Right cardiac atrium (tissue), 5 donors: ENCODE measurements around the gene ENTPD8. TPM values are rescaled to one million over a fixed set of nuclear protein-coding genes. Genes with fewer than 3 reads are reported as not detected.
"Not testable (repeated sequence)": the region's sequence is repeated elsewhere in the genome, so short reads cannot be mapped to it uniquely, and the experiment has no call there.

Experiments
- ATAC-seq, 2 donors: fragments of 200-7000 bp; cut with Tn5 transposase; one replicate each; pipeline versions ENCODE4 v1.8.0 to v1.9.1; 2020; ENCODE audit warnings: moderate library complexity in 2 of 2, mild to moderate bottlenecking in 1 of 2
- DNase-seq, 3 donors: peaks; one replicate each; pipeline ENCODE4 v3.0.0-alpha.2; 2020
- H3K27ac ChIP-seq: one replicate; pipeline ENCODE4 v1.5.1; 2013; ENCODE audit warnings: mild to moderate bottlenecking, low read length, control low read depth, moderate library complexity
- H3K27me3 ChIP-seq: one replicate; pipeline ENCODE4 v1.6.1; 2013; ENCODE audit not compliant: control insufficient read depth, insufficient read depth
- H3K4me1 ChIP-seq: one replicate; pipeline ENCODE4 v1.6.1; 2013; ENCODE audit warnings: low read length; ENCODE audit not compliant: control insufficient read depth, insufficient read depth
- H3K4me3 ChIP-seq: one replicate; pipeline ENCODE4 v1.5.1; 2013; ENCODE audit warnings: low read length, control low read depth
- H3K9me3 ChIP-seq: one replicate; pipeline ENCODE4 v1.6.1; 2013; ENCODE audit warnings: low read length; ENCODE audit not compliant: control insufficient read depth
- WGBS: extraction: QIAGEN DNeasy Blood & Tissue Kit; methylation state at CpG from one replicate; pipeline ENCODE4 v1.1.7; 2013; 5-methylcytosine and 5-hydroxymethylcytosine counted together
- intact Hi-C, 4 donors: fragments of 100-400 bp; cut with DNase I; formaldehyde crosslinking; loops; one replicate each; pipeline versions ENCODE4 v1.11.0 to v1.14.0; 2022 to 2023
- polyA plus RNA-seq: library from polyadenylated mRNA; stranded (reverse); fragments of 200-250 nt; gene quantifications from one replicate; pipeline ENCODE4 v1.2.3, GENCODE V29; 2013
- total RNA-seq, 4 donors: library from RNA; stranded (reverse); fragmentation: NEBNext Ultra II Directional; extraction: Animal tissue kit (Norgen Biotek cat#: 25700); gene quantifications; one replicate each; pipeline ENCODE4 v1.2.1, GENCODE V29; 2021
- donor health status: healthy with polysubstance abuse.
- donor health status: DM: no; HTN: yes; CAD: no.
- donor health status: DM: no; HTN: no; CAD: no.
- donor health status: DM: no; HTN: yes; CAD: no; lungs with severe emphysema.
- donor health status: DM: yes; HTN: yes; CAD: no.

The ENTPD8 gene
- total and polyA plus RNA-seq, 5 donors = not detected

GRCh38 chr9:137392232-137393007 lies 48.7 kb downstream of the ENTPD8 start:
- Histone ChIP-seq H3K4me3 (no peak overlapping the region), H3K9me3 (no peaks in the 10 kb centered on the region), H3K27me3 (no peaks in the 10 kb centered on the region), H3K27ac (no peak overlapping the region), H3K4me1 (no peaks in the 10 kb centered on the region)
- intact Hi-C loops = loop anchor here in 1 of 4 donors (10.0 kb wide), 1 partner anchor 48 kb away; no protein-coding TSS in a partner anchor
- ATAC-seq (no peak), DNase-seq (peak in 2 of 3 donors; percentile 43 to 50)
- WGBS = 96% methylated on average over 23 of the region's 23 CpGs

GRCh38 chr9:137391411-137391754 lies 49.8 kb downstream of the ENTPD8 start:
- WGBS = 61% methylated on average over 22 of the region's 22 CpGs
- Histone ChIP-seq H3K4me3 (no peak overlapping the region), H3K9me3 (no peaks in the 10 kb centered on the region), H3K27ac (peak overlapping the region; percentile 0), H3K27me3 (no peaks in the 10 kb centered on the region), H3K4me1 (no peaks in the 10 kb centered on the region)
- intact Hi-C loops = loop anchor here in 1 of 4 donors (10.0 kb wide), 1 partner anchor 47 kb away; no protein-coding TSS in a partner anchor
- DNase-seq (peak in 2 of 3 donors; percentile 75 to 80), ATAC-seq (peak in 1 of 2 donors; percentile 7)

DNA sequence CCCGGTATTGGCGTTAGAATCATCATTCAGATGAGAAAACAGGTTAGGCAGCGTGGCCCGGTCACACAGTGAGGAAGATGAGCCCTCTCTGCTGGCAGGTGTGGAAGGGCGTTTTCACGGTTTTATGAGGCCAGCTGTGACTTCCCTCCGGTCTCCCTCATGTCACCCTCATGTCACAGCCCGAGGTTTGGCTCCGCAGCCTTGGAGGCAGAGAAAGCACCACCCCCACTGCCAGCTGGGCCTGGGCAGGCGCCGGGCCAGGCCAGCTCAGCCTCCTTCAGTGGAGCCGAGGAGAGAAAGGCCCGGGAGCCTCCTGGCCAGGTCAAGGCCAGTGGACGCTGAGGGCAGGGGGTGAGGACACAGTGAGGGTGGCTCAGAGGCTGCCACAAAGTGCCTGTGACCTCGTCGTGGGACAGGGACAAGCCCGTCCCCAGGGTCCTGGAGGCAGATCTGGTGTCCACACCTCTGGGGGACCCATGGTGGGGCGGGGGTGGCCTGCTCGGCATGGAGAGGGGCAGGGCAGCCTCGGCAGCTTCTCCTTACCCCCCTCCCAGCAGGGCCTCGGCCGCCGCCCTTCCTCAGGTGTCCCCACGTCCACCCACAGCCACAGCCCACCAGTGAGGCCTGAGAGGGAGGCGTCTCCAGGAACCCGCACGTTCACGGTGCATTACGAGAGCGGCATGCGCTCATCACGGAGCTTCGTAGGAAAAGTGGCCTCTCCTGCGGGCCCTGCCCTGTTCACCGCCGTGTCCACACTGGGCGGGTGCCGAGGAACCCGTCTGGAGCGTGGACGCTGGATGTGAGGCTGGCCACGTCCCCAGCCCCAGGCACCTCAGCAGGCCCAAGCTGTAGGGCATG lies 50.4 kb downstream of the ENTPD8 start:
- DNase-seq (peak in 2 of 3 donors; percentile 43), ATAC-seq (peak; percentile 5)
- no peaks in the 10 kb centered on the region for H3K4me1 ChIP-seq
- no peaks in the 10 kb centered on the region for H3K9me3 ChIP-seq
- intact Hi-C loops = loop anchor here in 1 of 4 donors (10.0 kb wide), 1 partner anchor 46 kb away; no protein-coding TSS in a partner anchor
- H3K4me3 ChIP-seq = no peak overlapping the region
- 68% methylated on average over 42 of the region's 42 CpGs for WGBS
- peak overlapping the region; percentile 0 for H3K27ac ChIP-seq
- H3K27me3 ChIP-seq = no peaks in the 10 kb centered on the region

GRCh38 chr9:137389428-137389746 lies 51.8 kb downstream of the ENTPD8 start:
- Histone ChIP-seq H3K27ac (no peak overlapping the region), H3K4me1 (no peaks in the 10 kb centered on the region), H3K4me3 (no peak overlapping the region), H3K9me3 (no peaks in the 10 kb centered on the region), H3K27me3 (no peaks in the 10 kb centered on the region)
- DNase-seq (peak in 2 of 3 donors; percentile 3 to 27), ATAC-seq (no peak)
- WGBS = 90% methylated on average over 13 of the region's 13 CpGs
- intact Hi-C loops = no loop called here

GRCh38 chr9:137388589-137389427 lies 52.3 kb downstream of the ENTPD8 start:
- DNase-seq = peak in 2 of 3 donors; percentile 50 to 59
- 82% methylated on average over 47 of the region's 47 CpGs for WGBS
- Histone ChIP-seq H3K9me3 (no peaks in the 10 kb centered on the region), H3K27ac (no peak overlapping the region), H3K4me1 (no peaks in the 10 kb centered on the region), H3K4me3 (no peak overlapping the region), H3K27me3 (no peaks in the 10 kb centered on the region)
- peak in 1 of 2 donors; percentile 3 for ATAC-seq
- intact Hi-C loops = no loop called here

- Histone ChIP-seq H3K27ac (peak overlapping the region; percentile 22), H3K4me3 (no peak overlapping the region), H3K27me3 (no peaks in the 10 kb centered on the region), H3K4me1 (no peaks in the 10 kb centered on the region), H3K9me3 (no peaks in the 10 kb centered on the region)
- peak in 2 of 3 donors; percentile 42 to 59 for DNase-seq
- intact Hi-C loops = no loop called here
- 66% methylated on average over 26 of the region's 26 CpGs for WGBS
- ATAC-seq = no peak
Measured at GRCh38 chr9:137387891-137388560, 53.1 kb downstream of the ENTPD8 start.

DNA sequence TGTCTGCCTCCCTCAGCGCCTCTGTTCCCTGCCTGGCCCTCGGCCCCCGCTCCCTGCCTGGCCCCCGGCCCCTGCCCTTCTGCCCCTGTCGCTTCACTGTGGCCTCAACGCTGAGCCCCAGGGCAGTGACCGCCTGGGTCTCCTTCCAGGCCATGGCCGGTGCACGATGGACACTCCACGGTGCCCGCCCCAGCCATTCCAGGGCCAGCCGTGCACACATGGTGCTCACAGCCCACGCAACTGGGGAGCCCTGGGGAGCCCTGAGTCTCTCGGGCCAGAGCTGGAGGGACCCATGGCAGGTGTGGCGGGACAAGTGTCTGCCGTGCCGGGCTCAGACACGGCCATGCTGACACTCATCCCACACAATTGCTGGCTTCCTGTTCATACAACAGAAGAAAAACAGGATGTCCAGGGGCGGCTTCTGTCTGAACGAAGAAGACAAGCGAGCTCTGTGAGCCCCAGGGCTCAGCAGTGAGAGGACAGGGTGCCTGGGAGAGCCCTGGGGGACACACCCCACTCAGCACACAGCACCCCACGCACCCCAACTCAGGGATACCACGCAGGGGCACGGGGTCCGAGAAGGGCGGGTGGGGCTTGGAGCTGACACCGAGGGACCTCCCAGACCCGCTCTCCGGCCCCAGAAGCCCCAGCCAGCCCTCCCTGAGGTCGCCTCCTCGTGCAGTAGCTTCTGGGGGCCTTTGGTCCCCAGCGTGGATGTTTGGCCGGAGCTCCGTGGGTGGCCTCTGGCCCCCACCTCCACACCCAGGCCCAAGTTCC lies 53.9 kb downstream of the ENTPD8 start:
- intact Hi-C loops = no loop called here
- no peaks in the 10 kb centered on the region for H3K27me3 ChIP-seq

DNA sequence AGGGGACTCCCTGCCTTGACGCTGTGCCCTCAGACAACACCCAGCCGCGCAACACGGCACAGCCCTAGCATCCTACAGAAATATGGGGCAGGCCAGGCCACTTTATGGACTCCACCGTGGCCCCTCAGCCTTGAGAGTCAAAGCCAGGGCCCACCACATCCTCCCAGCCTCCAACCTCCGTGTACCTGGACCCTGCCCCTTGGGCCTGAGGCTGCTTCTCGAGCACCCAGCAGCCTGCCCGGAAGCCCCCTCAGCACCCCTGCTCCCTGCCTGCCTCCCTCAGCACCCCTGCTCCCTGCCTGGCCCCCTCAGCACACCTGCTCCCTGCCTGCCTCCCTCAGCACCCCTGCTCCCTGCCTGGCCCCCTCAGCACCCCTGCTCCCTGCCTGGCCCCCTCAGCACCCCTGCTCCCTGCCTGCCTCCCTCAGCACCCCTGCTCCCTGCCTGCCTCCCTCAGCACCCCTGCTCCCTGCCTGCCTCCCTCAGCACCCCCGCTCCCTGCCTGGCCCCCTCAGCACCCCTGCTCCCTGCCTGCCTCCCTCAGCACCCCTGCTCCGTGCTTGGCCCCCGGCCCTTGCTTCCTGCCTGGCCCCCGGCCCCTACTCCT lies 54.5 kb downstream of the ENTPD8 start:
- H3K4me3 ChIP-seq, intact Hi-C loops, H3K27ac ChIP-seq: not testable (repeated sequence)

More for the DNA sequence above, 53.9 kb downstream of the ENTPD8 start:
- Histone ChIP-seq H3K4me1 (no peaks in the 10 kb centered on the region), H3K9me3 (no peaks in the 10 kb centered on the region), H3K4me3 (no peak overlapping the region), H3K27ac (peak overlapping the region; percentile 43)
- DNase-seq (peak in 2 of 3 donors; percentile 57 to 63), ATAC-seq (peak in 1 of 2 donors; percentile 54)
- 48% methylated on average over 34 of the region's 34 CpGs for WGBS

DNA sequence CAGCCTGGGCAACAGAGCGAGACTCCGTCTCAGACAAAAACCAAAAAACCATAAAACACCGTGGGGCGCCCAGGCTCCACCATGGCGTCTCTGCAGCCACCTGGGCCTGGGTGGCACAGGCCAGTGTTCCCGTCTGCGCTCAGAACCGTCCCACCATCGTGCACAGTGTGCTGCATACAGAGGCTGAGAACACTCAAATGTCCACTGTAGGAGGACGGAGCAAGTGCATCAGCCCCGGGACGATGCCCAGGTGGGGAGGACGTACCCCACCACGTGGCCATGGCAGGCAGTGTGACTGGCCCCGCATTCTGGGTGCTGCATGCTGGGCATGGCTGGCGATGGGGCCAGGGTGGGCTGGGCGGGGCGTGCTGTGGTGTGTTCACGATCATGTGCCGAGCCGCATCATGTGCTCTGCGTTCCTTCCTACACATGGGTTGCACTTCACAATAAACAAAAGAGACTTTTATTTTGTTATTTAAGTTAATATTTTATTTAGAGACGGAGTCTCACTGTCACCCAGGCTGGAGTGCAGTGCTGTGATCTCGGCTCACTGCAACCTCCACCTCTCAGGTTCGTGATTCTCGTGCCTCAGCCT lies 56.0 kb downstream of the ENTPD8 start:
- no peak overlapping the region for H3K27ac ChIP-seq
- no peak overlapping the region for H3K4me3 ChIP-seq
- H3K27me3 ChIP-seq = no peaks in the 10 kb centered on the region
- intact Hi-C loops = no loop called here
- WGBS = 94% methylated on average over 26 of the region's 26 CpGs
- H3K4me1 ChIP-seq = no peaks in the 10 kb centered on the region
- H3K9me3 ChIP-seq = no peaks in the 10 kb centered on the region
- DNase-seq = peak in 2 of 3 donors; percentile 6 to 40
- ATAC-seq = no peak

More for the DNA sequence above, 54.5 kb downstream of the ENTPD8 start:
- not testable (repeated sequence) for H3K4me1 ChIP-seq, ATAC-seq, H3K9me3 ChIP-seq, H3K27me3 ChIP-seq
- DNase-seq = peak in 1 of 3 donors; percentile 41
- WGBS = 75% methylated on average over 12 of the region's 12 CpGs
